HEK293 (cell line): ENCODE measurements around the gene GOPC.

ENCODE experiments used
- SP2 ChIP-seq: fragments of 450-650 bp; formaldehyde crosslinking; IDR thresholded peaks from 2 replicates; pipeline ENCODE4 v1.5.1; 2016; ENCODE audit warnings: missing biosample characterization, missing genetic modification characterization
- ZNF202 ChIP-seq: fragments of 450-650 bp; formaldehyde crosslinking; IDR thresholded peaks from 2 replicates; pipeline ENCODE4 v1.5.1; 2016; ENCODE audit warnings: missing biosample characterization, missing genetic modification characterization, borderline replicate concordance
- ZNF530 ChIP-seq: fragments of 450-650 bp; formaldehyde crosslinking; IDR thresholded peaks from 2 replicates; pipeline ENCODE4 v1.5.1; 2016; ENCODE audit warnings: low read depth, missing biosample characterization, missing genetic modification characterization
- TF ChIP-seq, protein P1 (sequence below): fragments of 450-650 bp; formaldehyde crosslinking; IDR thresholded peaks from 2 replicates; pipeline ENCODE4 v1.5.1; 2016; ENCODE audit warnings: missing biosample characterization, missing genetic modification characterization

DNA sequence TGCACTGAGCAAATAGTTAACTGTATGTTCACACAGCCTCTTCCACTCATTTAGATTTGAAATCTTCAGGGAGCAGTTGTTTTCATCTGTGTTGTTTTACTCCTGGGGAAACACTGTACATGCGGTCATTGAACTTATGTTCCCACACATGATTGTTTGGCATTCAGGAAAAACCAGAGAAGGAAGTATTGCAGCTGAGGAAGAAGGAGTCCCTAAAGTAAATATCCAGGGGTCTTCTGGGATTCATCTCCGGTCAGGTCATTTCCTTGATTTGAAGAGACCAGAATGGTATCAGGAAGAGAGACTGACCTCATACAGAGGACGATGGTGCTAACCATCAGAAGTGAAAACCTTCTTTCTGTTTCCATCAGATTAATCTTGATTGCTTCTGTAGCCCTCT, 67.3 kb downstream of the GOPC start:
- no peak for TF ChIP-seq ZNF530 (tag by site-specific recombination)
- TF ChIP-seq ZNF202 (tag by site-specific recombination): no peak
- no peak for TF ChIP-seq SP2 (tag by site-specific recombination)
- TF ChIP-seq, protein P1, sequence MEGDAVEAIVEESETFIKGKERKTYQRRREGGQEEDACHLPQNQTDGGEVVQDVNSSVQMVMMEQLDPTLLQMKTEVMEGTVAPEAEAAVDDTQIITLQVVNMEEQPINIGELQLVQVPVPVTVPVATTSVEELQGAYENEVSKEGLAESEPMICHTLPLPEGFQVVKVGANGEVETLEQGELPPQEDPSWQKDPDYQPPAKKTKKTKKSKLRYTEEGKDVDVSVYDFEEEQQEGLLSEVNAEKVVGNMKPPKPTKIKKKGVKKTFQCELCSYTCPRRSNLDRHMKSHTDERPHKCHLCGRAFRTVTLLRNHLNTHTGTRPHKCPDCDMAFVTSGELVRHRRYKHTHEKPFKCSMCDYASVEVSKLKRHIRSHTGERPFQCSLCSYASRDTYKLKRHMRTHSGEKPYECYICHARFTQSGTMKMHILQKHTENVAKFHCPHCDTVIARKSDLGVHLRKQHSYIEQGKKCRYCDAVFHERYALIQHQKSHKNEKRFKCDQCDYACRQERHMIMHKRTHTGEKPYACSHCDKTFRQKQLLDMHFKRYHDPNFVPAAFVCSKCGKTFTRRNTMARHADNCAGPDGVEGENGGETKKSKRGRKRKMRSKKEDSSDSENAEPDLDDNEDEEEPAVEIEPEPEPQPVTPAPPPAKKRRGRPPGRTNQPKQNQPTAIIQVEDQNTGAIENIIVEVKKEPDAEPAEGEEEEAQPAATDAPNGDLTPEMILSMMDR: no peak
